Activated CD4-positive, alpha-beta T cell treated with anti-CD3 and anti-CD28 coated beads, Interleukin-2, amount 10 ng/mL, durations not matched to agents 7 days and 5 days (primary cell): Measurements from ENCODE around the gene SALL2. TPM values are rescaled to one million over a fixed set of nuclear protein-coding genes. Genes with fewer than 3 reads are reported as not detected.

Experiments used
- CTCF ChIA-PET: fragments of 350-600 bp; sonication (Branson Sonifier 250); formaldehyde crosslinking; loops from one replicate; lab custom pipeline; 2021; ENCODE audit warnings: antibody characterized with exemption; lab: Charles Lee
- POLR2A ChIA-PET: fragments of 350-600 bp; sonication (Branson Sonifier 250); formaldehyde crosslinking; loops from one replicate; lab custom pipeline; 2021; ENCODE audit warnings: antibody characterized with exemption; lab: Charles Lee
- DNase-seq: peaks from one replicate; pipeline ENCODE4 v3.0.0-alpha.2; 2020
- H3K27ac Mint-ChIP-seq: one replicate; pipeline ENCODE4 v1.8.0; 2021; ENCODE audit warnings: mild to moderate bottlenecking, moderate library complexity, mixed read lengths
- H3K27me3 Mint-ChIP-seq: one replicate; pipeline ENCODE4 v1.8.0; 2021; ENCODE audit warnings: mixed read lengths
- H3K36me3 Mint-ChIP-seq: one replicate; pipeline ENCODE4 v1.8.0; 2021; ENCODE audit warnings: low read depth, mixed read lengths
- H3K4me1 Mint-ChIP-seq: one replicate; pipeline ENCODE4 v1.8.0; 2021; ENCODE audit warnings: mixed read lengths
- H3K4me3 Mint-ChIP-seq: one replicate; pipeline ENCODE4 v1.8.0; 2021; ENCODE audit warnings: mild to moderate bottlenecking, moderate library complexity, mixed read lengths
- H3K9me3 Mint-ChIP-seq: one replicate; pipeline ENCODE4 v1.8.0; 2021; ENCODE audit warnings: mixed read lengths
- total RNA-seq, 2 experiments: library from RNA; stranded (reverse); gene quantifications; one replicate each; pipeline ENCODE4 v1.2.3, GENCODE V29; 2021

SALL2 gene
- total RNA-seq, 2 experiments from 2014 or later, result 1.9 to 2.2 TPM

GRCh38 chr14:21524575-21525490, 1.3 kb downstream of the SALL2 start:
- peaks cover 5% of the 10 kb centered on the region for H3K27me3 Mint-ChIP-seq
- H3K9me3 Mint-ChIP-seq, result no peaks in the 10 kb centered on the region
- POLR2A ChIA-PET, result no interaction called here
- CTCF ChIA-PET, result interaction anchor here (0.9 to 1.9 kb wide), 6 partner anchors 14 to 50 kb away, joined by 3 to 9 read pairs (median 4); partner anchors contain the start of genes METTL3, RAB2B and TOX4
- H3K27ac Mint-ChIP-seq, result no peak overlapping the region
- peak overlapping the region; percentile 75 for H3K4me3 Mint-ChIP-seq
- no peak for DNase-seq
- no peaks in the 10 kb centered on the region for H3K36me3 Mint-ChIP-seq
- H3K4me1 Mint-ChIP-seq, result peaks cover 19% of the 10 kb centered on the region

GRCh38 chr14:21523203-21523602, 2.9 kb downstream of the SALL2 start:
- Mint-ChIP-seq H3K4me1 (peaks cover 19% of the 10 kb centered on the region), H3K27ac (no peak overlapping the region), H3K27me3 (peaks cover 2% of the 10 kb centered on the region), H3K36me3 (no peaks in the 10 kb centered on the region), H3K4me3 (no peak overlapping the region), H3K9me3 (no peaks in the 10 kb centered on the region)
- no peak for DNase-seq
- CTCF ChIA-PET, result interaction anchor here (0.7 to 1.8 kb wide), 3 partner anchors 9 to 28 kb away, joined by 3 to 7 read pairs (median 4); partner anchors contain the start of gene METTL3
- POLR2A ChIA-PET, result interaction anchor here (0.7 kb wide), 1 partner anchor 9 kb away, joined by 3 read pairs; no protein-coding TSS in a partner anchor

DNA sequence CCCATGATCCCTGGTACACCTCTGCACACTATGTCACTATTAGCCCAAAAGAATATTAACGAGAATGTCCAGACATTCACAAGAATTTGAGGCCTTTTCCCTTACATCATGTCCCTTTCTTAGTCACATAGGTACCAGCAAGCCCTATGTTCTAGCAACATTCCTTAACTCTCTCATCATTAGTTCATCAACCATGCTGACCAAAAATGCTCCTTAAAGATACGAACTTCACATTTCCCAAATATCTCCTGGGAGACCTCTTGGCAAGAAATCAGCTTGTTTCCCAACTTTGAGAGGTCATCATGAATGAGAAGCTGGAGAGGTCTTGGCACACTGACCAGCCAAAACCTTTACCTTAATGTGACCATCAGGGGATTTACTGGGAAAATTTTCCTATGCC, 4.6 kb downstream of the SALL2 start:
- no peaks in the 10 kb centered on the region for H3K27me3 Mint-ChIP-seq
- H3K27ac Mint-ChIP-seq, result no peak overlapping the region
- DNase-seq, result no peak
- H3K4me1 Mint-ChIP-seq, result peaks cover 9% of the 10 kb centered on the region
- no peaks in the 10 kb centered on the region for H3K36me3 Mint-ChIP-seq
- POLR2A ChIA-PET, result no interaction called here
- no peaks in the 10 kb centered on the region for H3K9me3 Mint-ChIP-seq
- H3K4me3 Mint-ChIP-seq, result no peak overlapping the region
- CTCF ChIA-PET, result interaction anchor here (1.5 to 1.7 kb wide), 2 partner anchors 8 to 10 kb away, joined by 3 to 4 read pairs; partner anchors contain the start of gene METTL3

- Mint-ChIP-seq H3K9me3 (no peaks in the 10 kb centered on the region), H3K4me1 (peaks cover 9% of the 10 kb centered on the region), H3K36me3 (no peaks in the 10 kb centered on the region), H3K4me3 (no peak overlapping the region), H3K27me3 (peaks cover 4% of the 10 kb centered on the region), H3K27ac (no peak overlapping the region)
- no peak for DNase-seq
- ChIA-PET POLR2A (no interaction called here), CTCF (interaction anchor here (1.7 kb wide), 1 partner anchor 10 kb away, joined by 3 read pairs; the partner anchor contains the start of gene METTL3)
Measured at GRCh38 chr14:21520767-21521166, 5.4 kb downstream of the SALL2 start.

DNA sequence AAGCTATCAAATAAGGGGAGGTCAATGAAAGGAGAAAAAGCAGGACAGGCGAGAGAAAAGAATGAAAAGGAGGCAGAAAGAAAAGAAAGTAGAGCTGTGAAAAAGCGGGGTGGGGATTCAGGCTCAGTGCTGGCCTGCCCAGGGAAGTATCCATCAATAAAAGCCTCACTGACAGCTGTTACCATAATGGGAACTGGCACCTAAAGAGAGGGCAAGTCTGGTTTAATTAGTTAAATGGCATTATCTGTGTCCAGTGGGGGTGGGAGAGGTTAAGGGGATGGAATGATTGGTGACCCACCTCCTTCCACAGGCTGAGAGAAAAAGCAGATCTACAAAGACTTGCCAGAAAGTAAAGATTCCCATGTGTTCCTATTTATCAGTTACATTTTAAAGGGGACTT, 7.4 kb downstream of the SALL2 start:
- Mint-ChIP-seq H3K4me3 (no peak overlapping the region), H3K9me3 (no peaks in the 10 kb centered on the region), H3K27me3 (peaks cover 4% of the 10 kb centered on the region), H3K4me1 (peaks cover 4% of the 10 kb centered on the region), H3K36me3 (no peaks in the 10 kb centered on the region), H3K27ac (no peak overlapping the region)
- ChIA-PET POLR2A (no interaction called here), CTCF (interaction anchor here (1.6 kb wide), 1 partner anchor 63 kb away, joined by 4 read pairs; the partner anchor contains the start of gene CHD8)
- no peak for DNase-seq

DNA sequence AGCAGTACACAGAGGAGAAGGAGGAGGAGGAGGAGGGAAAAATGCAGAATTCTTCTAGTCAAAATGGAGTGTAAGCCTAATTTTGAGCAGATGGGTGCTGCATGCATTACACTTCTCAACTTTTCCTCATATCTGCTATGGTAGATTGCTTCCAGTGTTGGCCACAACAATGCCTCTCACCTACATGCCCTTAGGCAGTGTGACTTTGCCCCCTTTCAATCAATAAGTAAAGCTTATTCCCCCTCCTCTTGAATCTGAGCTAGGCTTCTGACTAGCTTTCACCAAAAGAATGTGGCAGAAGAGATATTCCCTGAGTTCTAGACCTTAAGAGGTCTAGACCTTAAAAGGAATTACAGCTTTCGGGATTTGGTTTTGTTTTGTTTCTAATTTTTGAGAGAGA, 11.8 kb downstream of the SALL2 start:
- CTCF ChIA-PET, result interaction anchor here (1.4 kb wide), 1 partner anchor 8 kb away, joined by 4 read pairs; no protein-coding TSS in a partner anchor
- Mint-ChIP-seq H3K27ac (no peak overlapping the region), H3K27me3 (peaks cover 6% of the 10 kb centered on the region), H3K36me3 (peaks cover 14% of the 10 kb centered on the region), H3K9me3 (peaks cover 2% of the 10 kb centered on the region), H3K4me1 (peaks cover 17% of the 10 kb centered on the region), H3K4me3 (no peak overlapping the region)
- no peak for DNase-seq
- POLR2A ChIA-PET, result interaction anchor here (0.6 kb wide), 1 partner anchor 9 kb away, joined by 3 read pairs; no protein-coding TSS in a partner anchor

- H3K4me1 Mint-ChIP-seq, result peaks cover 38% of the 10 kb centered on the region
- H3K9me3 Mint-ChIP-seq, result peaks cover 2% of the 10 kb centered on the region
- CTCF ChIA-PET, result interaction anchor here (0.6 to 4.0 kb wide), 12 partner anchors 9 to 1501 kb away, joined by 3 to 24 read pairs (median 3); partner anchors contain the start of genes RAB2B, SALL2 and TOX4
- H3K36me3 Mint-ChIP-seq, result peaks cover 32% of the 10 kb centered on the region
- peak within 1 kb of the TSS; percentile 99 for H3K4me3 Mint-ChIP-seq
- POLR2A ChIA-PET, result interaction anchor here (0.6 kb wide), 2 partner anchors 9 to 257 kb away, joined by 3 to 4 read pairs; no protein-coding TSS in a partner anchor
- H3K27ac Mint-ChIP-seq, result peak within 1 kb of the TSS; percentile 100
- peak; percentile 97 for DNase-seq
- H3K27me3 Mint-ChIP-seq, result peaks cover 3% of the 10 kb centered on the region
Measured at GRCh38 chr14:21510735-21511657, 15.2 kb downstream of the SALL2 start, which contains the start of gene METTL3. TSS of gene METTL3 (minus strand) at chr14:21511340. CDS start at chr14:21511223, 117 bp downstream.

- peaks cover 48% of the 10 kb centered on the region for H3K4me1 Mint-ChIP-seq
- H3K9me3 Mint-ChIP-seq, result peaks cover 2% of the 10 kb centered on the region
- POLR2A ChIA-PET, result no interaction called here
Measured at GRCh38 chr14:21509432-21510143, 16.6 kb downstream of the SALL2 start.

DNA sequence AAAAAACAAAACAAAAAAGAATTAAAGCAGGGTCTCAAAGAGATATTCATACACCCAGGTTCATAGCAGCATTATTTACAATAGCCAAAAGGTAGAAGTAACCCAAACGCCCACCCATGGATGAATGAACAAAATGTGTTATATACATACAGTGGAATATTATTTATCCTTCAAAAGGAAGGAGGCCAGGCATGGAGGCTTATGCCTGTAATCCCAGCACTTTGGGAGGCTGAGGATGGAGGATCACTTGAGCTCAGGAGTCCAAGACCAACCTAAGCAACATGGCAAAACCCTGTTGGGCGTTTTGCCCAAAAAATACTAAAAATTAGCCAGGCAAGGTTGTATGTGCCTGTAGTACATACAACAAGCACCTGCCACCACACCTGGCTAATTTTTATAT, 19.6 kb downstream of the SALL2 start:
- POLR2A ChIA-PET, result no interaction called here
- no peak overlapping the region for H3K27ac Mint-ChIP-seq
- peaks cover 51% of the 10 kb centered on the region for H3K4me1 Mint-ChIP-seq
- DNase-seq, result no peak
- H3K4me3 Mint-ChIP-seq, result no peak overlapping the region
- CTCF ChIA-PET, result no interaction called here
- H3K27me3 Mint-ChIP-seq, result no peaks in the 10 kb centered on the region
- H3K9me3 Mint-ChIP-seq, result peaks cover 2% of the 10 kb centered on the region
- peaks cover 55% of the 10 kb centered on the region for H3K36me3 Mint-ChIP-seq

More at GRCh38 chr14:21509432-21510143, 16.6 kb downstream of the SALL2 start:
- H3K36me3 Mint-ChIP-seq, result peaks cover 38% of the 10 kb centered on the region
- peak overlapping the region; percentile 100 for H3K27ac Mint-ChIP-seq
- CTCF ChIA-PET, result interaction anchor here (1.2 to 4.0 kb wide), 4 partner anchors 11 to 54 kb away, joined by 3 to 24 read pairs (median 5); partner anchors contain the start of gene CHD8
- H3K4me3 Mint-ChIP-seq, result peak overlapping the region; percentile 99
- H3K27me3 Mint-ChIP-seq, result peaks cover 2% of the 10 kb centered on the region
- no peak for DNase-seq

GRCh38 chr14:21505012-21505553, 21.1 kb downstream of the SALL2 start:
- Mint-ChIP-seq H3K4me1 (peaks cover 53% of the 10 kb centered on the region), H3K36me3 (peaks cover 59% of the 10 kb centered on the region), H3K27ac (peak overlapping the region; percentile 83), H3K27me3 (no peaks in the 10 kb centered on the region), H3K4me3 (peak overlapping the region; percentile 51), H3K9me3 (no peaks in the 10 kb centered on the region)
- CTCF ChIA-PET, result interaction anchor here (0.6 kb wide), 1 partner anchor 32 kb away, joined by 3 read pairs; no protein-coding TSS in a partner anchor
- POLR2A ChIA-PET, result interaction anchor here (0.7 kb wide), 1 partner anchor 29 kb away, joined by 3 read pairs; no protein-coding TSS in a partner anchor
- peak; percentile 34 for DNase-seq

- H3K4me1 Mint-ChIP-seq, result peaks cover 54% of the 10 kb centered on the region
- CTCF ChIA-PET, result interaction anchor here (0.9 kb wide), 1 partner anchor 14 kb away, joined by 3 read pairs; no protein-coding TSS in a partner anchor
- H3K4me3 Mint-ChIP-seq, result no peak overlapping the region
- peaks cover 68% of the 10 kb centered on the region for H3K36me3 Mint-ChIP-seq
- POLR2A ChIA-PET, result no interaction called here
- no peak for DNase-seq
- H3K27ac Mint-ChIP-seq, result no peak overlapping the region
- no peaks in the 10 kb centered on the region for H3K27me3 Mint-ChIP-seq
- H3K9me3 Mint-ChIP-seq, result no peaks in the 10 kb centered on the region
Measured at GRCh38 chr14:21503376-21503775, 22.8 kb downstream of the SALL2 start.
